Brain microvascular endothelial cell (primary cell): Measurements from ENCODE around the gene BICRA.
"Not testable (repeated sequence)": the region's sequence is repeated elsewhere in the genome, so short reads cannot be mapped to it uniquely, and the experiment has no call there.

Source experiments
- DNase-seq: peaks from one replicate; pipeline ENCODE4 v3.0.0-alpha.2; 2020
- H3K27ac ChIP-seq: fragments of 250-450 bp; sonication (Bioruptor Pico); 2 replicates; pipeline ENCODE4 v1.5.1; 2020; ENCODE audit warnings: mild to moderate bottlenecking, moderate library complexity
- H3K27me3 ChIP-seq: fragments of 250-450 bp; sonication (Bioruptor Pico); replicated peaks from 2 replicates; pipeline ENCODE4 v1.5.1; 2020; ENCODE audit warnings: mild to moderate bottlenecking
- H3K36me3 ChIP-seq: fragments of 250-450 bp; sonication (Bioruptor Pico); replicated peaks from 2 replicates; pipeline ENCODE4 v1.5.1; 2020; ENCODE audit warnings: mild to moderate bottlenecking
- H3K4me3 ChIP-seq: 2 replicates; pipeline ENCODE4 v1.5.1; 2011; ENCODE audit warnings: low read depth, mild to moderate bottlenecking, control low read depth, low read length, moderate library complexity
- CTCF ChIP-seq: IDR thresholded peaks from 2 replicates; pipeline ENCODE4 v1.5.1; 2011; ENCODE audit warnings: low read depth, mild to moderate bottlenecking, moderate library complexity, low read length, control low read depth, inconsistent platforms; ENCODE audit errors: missing control alignments
- in situ Hi-C: cut with HindIII; loops from 2 replicates; pipeline ENCODE4 v1.10.0; 2017; ENCODE audit warnings: low sequenced_read_pairs, low pct_ligation_motif_present

BICRA gene

DNA sequence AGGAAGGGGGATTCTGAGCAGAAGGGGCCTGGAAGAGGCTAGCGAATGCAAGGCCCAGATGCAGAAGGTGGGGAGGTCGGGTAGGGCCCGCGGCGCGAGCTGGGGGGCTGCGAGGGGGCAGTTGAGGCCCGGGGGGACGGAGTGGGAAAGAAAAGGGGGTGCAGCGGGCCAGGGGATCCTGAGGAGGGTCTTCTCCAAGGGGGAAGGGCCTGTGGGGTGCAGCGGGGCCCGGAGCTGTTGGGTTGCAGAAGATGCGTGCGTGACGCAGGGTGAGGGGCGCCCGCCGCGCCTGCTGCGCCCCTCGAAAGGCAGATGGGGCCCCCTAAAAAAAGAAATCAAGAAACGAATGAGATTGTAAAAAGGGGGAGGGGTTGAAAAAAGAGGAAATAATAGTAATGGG lies 36.3 kb upstream of the BICRA start:
- H3K27ac ChIP-seq: no peak overlapping the region
- no peaks in the 10 kb centered on the region for H3K36me3 ChIP-seq
- no peak for DNase-seq
- H3K4me3 ChIP-seq: no peak overlapping the region
- H3K27me3 ChIP-seq: no peaks in the 10 kb centered on the region
- in situ Hi-C loops: no loop called here
- TF ChIP-seq CTCF: no peak

- DNase-seq: no peak
- H3K4me3 ChIP-seq: peak within 1 kb of the TSS; percentile 17
- H3K27me3 ChIP-seq: no peaks in the 10 kb centered on the region
- in situ Hi-C loops: no loop called here
- TF ChIP-seq CTCF: no peak
- no peaks in the 10 kb centered on the region for H3K36me3 ChIP-seq
- no peak within 1 kb of the TSS for H3K27ac ChIP-seq
Measured at GRCh38 chr19:47573071-47574026, 35.6 kb upstream of the BICRA start, which contains the start of gene ZNF541. Gene ZNF541, minus strand, starts transcription at chr19:47573148. Its CDS starts 17,292 bp downstream, at chr19:47555856.

DNA sequence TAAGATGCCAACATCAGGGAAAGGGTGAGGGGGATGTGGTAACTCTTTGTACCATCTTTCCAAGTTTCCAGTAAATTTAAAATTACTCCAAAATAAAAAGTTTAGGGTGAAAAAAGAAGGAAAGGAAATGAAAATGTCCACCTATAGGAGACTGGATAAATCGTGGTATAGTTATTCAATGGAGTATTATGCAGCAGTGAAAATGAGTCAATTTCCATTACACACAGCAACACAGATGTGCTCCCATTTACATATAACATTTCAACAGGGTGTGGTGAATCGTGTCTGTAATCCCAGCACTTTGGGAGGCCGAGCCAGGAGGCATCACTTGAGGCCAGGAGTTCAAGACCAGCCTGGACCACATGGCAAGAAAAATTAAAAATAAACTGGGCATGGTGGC lies 28.5 kb upstream of the BICRA start:
- no peaks in the 10 kb centered on the region for H3K36me3 ChIP-seq
- DNase-seq: no peak
- no peak for TF ChIP-seq CTCF
- H3K27ac ChIP-seq: no peak overlapping the region
- H3K4me3 ChIP-seq: no peak overlapping the region
- no peaks in the 10 kb centered on the region for H3K27me3 ChIP-seq
- in situ Hi-C loops: no loop called here

DNA sequence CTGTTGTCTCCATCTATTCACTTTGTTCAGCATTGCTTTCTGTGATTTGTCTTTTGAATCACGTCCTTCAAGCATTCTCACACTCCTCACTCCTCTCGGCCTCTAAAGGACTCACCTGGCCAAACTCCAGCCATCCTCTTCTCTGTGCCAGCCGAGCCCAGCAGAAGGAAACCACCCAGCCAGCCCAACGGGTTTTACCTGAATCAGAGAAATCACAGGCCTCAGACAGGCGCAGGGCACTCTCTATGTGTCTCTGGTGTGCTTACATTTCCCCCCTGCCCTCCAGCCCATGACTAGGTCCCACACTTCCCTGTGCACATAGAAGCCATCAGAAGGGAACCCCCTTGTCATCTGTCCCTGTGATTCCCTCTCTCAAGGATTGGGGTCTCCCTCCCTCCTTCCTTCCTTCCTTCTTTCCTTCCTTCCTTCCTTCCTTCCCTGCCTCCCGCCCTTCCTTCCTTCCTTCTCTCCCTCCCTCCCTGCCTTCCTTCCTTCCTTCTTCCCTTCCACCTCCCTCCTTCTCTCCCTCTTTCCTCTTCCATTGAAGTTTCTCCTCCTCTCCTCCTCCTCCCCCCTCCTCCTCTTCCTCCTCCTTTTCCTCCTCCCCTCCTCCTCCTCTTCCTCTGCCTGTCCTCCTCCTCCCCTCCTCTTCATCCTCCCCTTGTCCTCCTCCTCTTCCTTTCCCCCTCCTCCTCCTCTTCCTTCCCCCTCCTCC lies 27.2 kb upstream of the BICRA start:
- no peaks in the 10 kb centered on the region for H3K27me3 ChIP-seq
- peak overlapping the region; percentile 7 for H3K27ac ChIP-seq
- in situ Hi-C loops: no loop called here
- no peak overlapping the region for H3K4me3 ChIP-seq
- no peak for TF ChIP-seq CTCF
- no peak for DNase-seq
- H3K36me3 ChIP-seq: no peaks in the 10 kb centered on the region

DNA sequence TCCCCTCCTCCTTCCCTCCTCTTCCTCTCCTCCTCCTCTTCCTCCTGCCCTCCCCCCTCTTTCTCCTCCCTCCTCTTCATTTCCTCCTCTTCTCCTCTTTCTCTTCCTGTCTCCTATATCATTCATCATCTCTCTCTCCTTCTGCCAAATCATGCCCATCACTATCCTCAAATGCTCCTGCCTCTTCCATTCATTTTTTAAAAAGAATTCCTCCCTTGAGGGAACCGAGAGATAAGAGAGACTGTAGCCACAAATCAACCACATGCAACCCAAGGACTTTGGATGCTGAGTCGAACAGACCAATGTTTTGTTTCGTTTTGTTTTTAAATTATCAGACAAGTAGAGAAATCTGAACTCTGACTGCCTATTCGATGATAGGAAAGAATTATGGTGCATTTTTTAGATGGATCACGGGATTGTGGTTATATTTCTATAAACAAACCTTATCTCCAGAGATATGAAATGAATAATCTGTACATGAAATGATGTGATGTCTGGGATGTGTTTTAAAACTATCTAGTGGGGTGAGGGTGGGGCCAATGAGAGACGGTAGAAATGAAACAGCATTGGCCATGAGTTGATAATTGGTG lies 26.5 kb upstream of the BICRA start:
- Histone ChIP-seq H3K27me3 (no peaks in the 10 kb centered on the region), H3K4me3 (no peak overlapping the region), H3K36me3 (no peaks in the 10 kb centered on the region), H3K27ac (peak overlapping the region; percentile 82)
- in situ Hi-C loops: no loop called here
- no peak for TF ChIP-seq CTCF
- peak; percentile 92 for DNase-seq

DNA sequence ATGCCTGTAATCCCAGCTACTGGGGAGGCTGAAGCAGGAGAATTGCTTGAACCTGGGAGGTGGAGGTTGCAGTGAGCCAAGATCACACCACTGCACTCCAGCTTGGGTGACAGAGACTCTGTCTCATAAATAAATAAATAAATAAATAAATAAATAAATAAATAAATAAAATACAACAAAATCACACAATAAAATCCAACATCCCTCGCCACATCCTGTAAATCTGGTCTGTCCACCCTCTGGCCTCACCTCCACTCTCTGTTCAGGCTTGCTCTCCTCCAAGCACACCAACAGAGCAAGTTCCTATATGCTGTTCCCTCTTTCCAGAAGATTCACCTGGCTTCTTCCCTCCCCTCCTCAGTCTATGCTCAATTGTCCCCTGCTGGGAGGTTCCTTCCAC lies 25.8 kb upstream of the BICRA start:
- H3K4me3 ChIP-seq, H3K36me3 ChIP-seq, in situ Hi-C loops, H3K27me3 ChIP-seq, DNase-seq: not testable (repeated sequence)
- peak overlapping the region; percentile 82 for H3K27ac ChIP-seq
